ENCODE measurements around the gene HILPDA. TPM values are rescaled to one million over a fixed set of nuclear protein-coding genes. Genes with fewer than 3 reads are reported as not detected.

The HILPDA gene
- total and polyA plus RNA-seq, 10 of the 15 experiments (the other 5 are each of a cell fraction or from before 2014, with no cell fraction given), result 12.0 to 232 (median 26.4) TPM

- no peak for TF ChIP-seq TCF3 (IDR thresholded peaks at IDR 0.05; ENCODE audit: borderline replicate concordance, insufficient read depth, low read depth, low read length)
- no peak for TF ChIP-seq RCOR1 (conservative IDR thresholded peaks at IDR 0.05; ENCODE audit: low read depth, low read length)
- no peak for TF ChIP-seq MTA3 (IDR thresholded peaks at IDR 0.05; ENCODE audit: borderline replicate concordance, low read length)
- TF ChIP-seq MYB (IDR thresholded peaks at IDR 0.05; ENCODE audit: borderline replicate concordance, low read depth, low read length), result no peak
- no peak for TF ChIP-seq STAT1 (conservative IDR thresholded peaks at IDR 0.05)
- TF ChIP-seq ETV6 (conservative IDR thresholded peaks at IDR 0.05 in 1 of 2, IDR thresholded peaks at IDR 0.05 in 1 of 2; ENCODE audit: borderline replicate concordance in 1 of 2, low read depth in 1 of 2), result no peak
- TF ChIP-seq ZNF207 (IDR thresholded peaks at IDR 0.05; ENCODE audit: borderline replicate concordance), result no peak
- no peak for TF ChIP-seq NFYB (IDR thresholded peaks at IDR 0.05; ENCODE audit: insufficient read depth, low read depth, low read length)
These were observed 45.3 kb upstream of the HILPDA start (continued) for GRCh38 chr7:128410451-128410753.

- ChIA-PET SMC1A (ENCODE audit: uncharacterized antibody, unreplicated experiment) (interaction anchor here (0.7 to 3.1 kb wide), 5 partner anchors 8 to 44 kb away, joined by 3 to 14 read pairs (median 5); no protein-coding TSS in a partner anchor), RAD21 (ENCODE audit: unreplicated experiment) (interaction anchor here (1.0 to 2.2 kb wide), 2 partner anchors 12 to 13 kb away, joined by 5 to 9 read pairs; no protein-coding TSS in a partner anchor), POLR2A (interaction anchor here (0.6 kb wide), 1 partner anchor 71 kb away, joined by 4 read pairs; no protein-coding TSS in a partner anchor), CTCF (interaction anchor here (0.7 to 23.9 kb wide), 9 partner anchors 11 to 67 kb away, joined by 3 to 458 read pairs (median 7); no protein-coding TSS in a partner anchor)
- ATAC-seq (no peak), DNase-seq (ENCODE audit: low read depth, low spot score) (no peak), FAIRE-seq (no peak)
- Histone ChIP-seq H3K27me3 (replicated peaks in 1 of 2; ENCODE audit: control insufficient read depth in 2 of 2, insufficient read depth in 2 of 2, low read length in 1 of 2) (no peaks in the 10 kb centered on the region; a peak in 1 of 4 replicates), H3K9ac (ENCODE audit: control insufficient read depth, insufficient read depth, low read length) (no peak overlapping the region), H3K27ac (ENCODE audit: control insufficient read depth, insufficient read depth) (no peak overlapping the region), H3K4me2 (ENCODE audit: control insufficient read depth, insufficient read depth) (no peak overlapping the region), H2AFZ (ENCODE audit: control insufficient read depth, low read depth, low read length) (no peak overlapping the region), H3K4me1 (ENCODE audit: control insufficient read depth, insufficient read depth, low read length) (no peaks in the 10 kb centered on the region; the same call in 1 of the 2 replicates), H3K36me3 (ENCODE audit: control insufficient read depth in 2 of 2, insufficient read depth in 2 of 2, low read length in 1 of 2) (no peaks in the 10 kb centered on the region), H4K20me1 (ENCODE audit: control insufficient read depth, insufficient read depth) (no peaks in the 10 kb centered on the region), H3K4me3 (no peak overlapping the region), H3K79me2 (ENCODE audit: control insufficient read depth, insufficient read depth, low read length) (no peaks in the 10 kb centered on the region), H3K9me3 (replicated peaks; ENCODE audit: control insufficient read depth, insufficient read depth, low read length) (no peaks in the 10 kb centered on the region)
- intact Hi-C loops (cut with micrococcal nuclease; ENCODE audit: unreplicated experiment), result no loop called here
- BruUV-seq (replicated peaks), result no TSS peak
- WGBS (ENCODE audit: insufficient coverage, insufficient replicate concordance, low lambda C conversion rate, missing lambda C conversion rate), result 56% methylated on average over 4 of the region's 4 CpGs
- in situ Hi-C loops (cut with MboI), result no loop called here
- TF ChIP-seq USF1 (IDR thresholded peaks at IDR 0.05; ENCODE audit: borderline replicate concordance, extremely low read length, insufficient read depth, low read depth, low read length) (no peak), LARP7 (IDR thresholded peaks at IDR 0.05) (no peak), MYB (IDR thresholded peaks at IDR 0.05; ENCODE audit: borderline replicate concordance, low read depth, low read length) (no peak), CHD4 (IDR thresholded peaks at IDR 0.05) (no peak), PAX8 (IDR thresholded peaks at IDR 0.05) (no peak), TCF3 (IDR thresholded peaks at IDR 0.05; ENCODE audit: borderline replicate concordance, insufficient read depth, low read depth, low read length) (no peak)
These were observed 40.4 kb upstream of the HILPDA start for GRCh38 chr7:128415217-128415785.

Data from GM12878 (cell line).